Astrocyte (in vitro differentiated cells and primary cell): Measurements from ENCODE around the gene SLAMF7. TPM values are rescaled to one million over a fixed set of nuclear protein-coding genes. Genes with fewer than 3 reads are reported as not detected.

Source experiments
- DNase-seq: peaks from one replicate; pipeline ENCODE4 v3.0.0-alpha.2; 2010; ENCODE audit warnings: low read depth
- FAIRE-seq: peaks from 2 replicates; lab custom pipeline; 2011; peaks lifted over from hg19 to GRCh38; lab: Jason Lieb, UNC
- H2AFZ ChIP-seq: 2 replicates; pipeline ENCODE4 v1.6.0; 2012; ENCODE audit warnings: low read depth, low read length, inconsistent platforms
- H3K27ac ChIP-seq: 2 replicates; pipeline ENCODE4 v1.5.1; 2011; ENCODE audit warnings: low read depth, low read length, inconsistent platforms
- H3K27me3 ChIP-seq: 2 replicates; pipeline ENCODE4 v1.6.0; 2011; ENCODE audit warnings: low read length, inconsistent platforms; ENCODE audit not compliant: insufficient read depth
- H3K36me3 ChIP-seq: 2 replicates; pipeline ENCODE4 v1.5.1; 2011; ENCODE audit warnings: low read length, inconsistent platforms; ENCODE audit not compliant: insufficient read depth
- H3K4me1 ChIP-seq: 2 replicates; pipeline ENCODE4 v1.5.1; 2011; ENCODE audit warnings: low read length, inconsistent platforms; ENCODE audit not compliant: insufficient read depth
- H3K4me2 ChIP-seq: 2 replicates; pipeline ENCODE4 v1.6.0; 2012; ENCODE audit warnings: low read length, inconsistent platforms
- H3K4me3 ChIP-seq: 2 replicates; pipeline ENCODE4 v1.5.1; 2011; ENCODE audit warnings: low read depth, mild to moderate bottlenecking, low read length, inconsistent platforms; ENCODE audit not compliant: insufficient read depth
- H3K79me2 ChIP-seq: 2 replicates; pipeline ENCODE4 v1.6.0; 2012; ENCODE audit warnings: mild to moderate bottlenecking, low read length, inconsistent platforms; ENCODE audit not compliant: insufficient read depth
- H3K9ac ChIP-seq: 2 replicates; pipeline ENCODE4 v1.6.0; 2012; ENCODE audit warnings: mild to moderate bottlenecking, low read length, inconsistent platforms
- H3K9me3 ChIP-seq: 2 replicates; pipeline ENCODE4 v1.5.1; 2012; ENCODE audit warnings: low read depth, mild to moderate bottlenecking, low read length, inconsistent platforms; ENCODE audit not compliant: insufficient read depth
- H4K20me1 ChIP-seq: 2 replicates; pipeline ENCODE4 v1.6.0; 2012; ENCODE audit warnings: low read length, inconsistent platforms; ENCODE audit not compliant: insufficient read depth
- H3K27ac Mint-ChIP-seq: one replicate; pipeline ENCODE4 v1.8.0; 2021; ENCODE audit warnings: mild to moderate bottlenecking, mixed read lengths; ENCODE audit not compliant: unreplicated experiment
- H3K27me3 Mint-ChIP-seq: one replicate; pipeline ENCODE4 v1.8.0; 2021; ENCODE audit warnings: low read depth, mixed read lengths; ENCODE audit not compliant: unreplicated experiment
- H3K36me3 Mint-ChIP-seq: one replicate; pipeline ENCODE4 v1.8.0; 2021; ENCODE audit warnings: low read depth, mixed read lengths; ENCODE audit not compliant: unreplicated experiment
- H3K4me1 Mint-ChIP-seq: one replicate; pipeline ENCODE4 v1.8.0; 2021; ENCODE audit warnings: low read depth, mixed read lengths; ENCODE audit not compliant: unreplicated experiment
- H3K4me3 Mint-ChIP-seq: one replicate; pipeline ENCODE4 v1.8.0; 2021; ENCODE audit warnings: mild to moderate bottlenecking, moderate library complexity, mixed read lengths; ENCODE audit not compliant: unreplicated experiment
- H3K9me3 Mint-ChIP-seq: one replicate; pipeline ENCODE4 v1.8.0; 2021; ENCODE audit warnings: mild to moderate bottlenecking, mixed read lengths; ENCODE audit not compliant: unreplicated experiment
- CTCF ChIP-seq: IDR thresholded peaks from 2 replicates; pipeline ENCODE4 v1.5.1; 2011; ENCODE audit warnings: low read depth, mild to moderate bottlenecking, inconsistent platforms, low read length, moderate library complexity; ENCODE audit not compliant: insufficient read depth
- EZH2 ChIP-seq: IDR thresholded peaks from 2 replicates; pipeline ENCODE4 v1.6.1; 2012; ENCODE audit warnings: mild to moderate bottlenecking, low read length, inconsistent platforms; ENCODE audit not compliant: insufficient read depth
- total RNA-seq: library from RNA; stranded (reverse); gene quantifications from 2 replicates; pipeline ENCODE4 v1.2.1, GENCODE V29; 2021

SLAMF7 gene
- total RNA-seq, 1 donor from 2014 or later, result 0.32 TPM

GRCh38 chr1:160750608-160751007 lies 11.6 kb downstream of the SLAMF7 start:
- no peaks in the 10 kb centered on the region for H4K20me1 ChIP-seq
- Mint-ChIP-seq H3K27me3 (peaks cover 13% of the 10 kb centered on the region), H3K4me1 (peaks cover 21% of the 10 kb centered on the region), H3K9me3 (peaks cover 4% of the 10 kb centered on the region), H3K4me3 (no peak overlapping the region), H3K27ac (no peak overlapping the region), H3K36me3 (no peaks in the 10 kb centered on the region)
- H3K36me3 ChIP-seq, result no peaks in the 10 kb centered on the region
- no peaks in the 10 kb centered on the region for H3K79me2 ChIP-seq
- no peak overlapping the region for H3K4me2 ChIP-seq
- no peak for FAIRE-seq
- no peak overlapping the region for H3K27ac ChIP-seq
- H3K4me3 ChIP-seq, result no peak overlapping the region
- H3K9ac ChIP-seq, result no peak overlapping the region
- no peak for TF ChIP-seq EZH2
- TF ChIP-seq CTCF, result no peak
- DNase-seq, result no peak
- no peaks in the 10 kb centered on the region for H3K9me3 ChIP-seq
- no peak overlapping the region for H2AFZ ChIP-seq
- H3K27me3 ChIP-seq, result no peaks in the 10 kb centered on the region
- H3K4me1 ChIP-seq, result no peaks in the 10 kb centered on the region

- Mint-ChIP-seq H3K36me3 (no peaks in the 10 kb centered on the region), H3K9me3 (peaks cover 7% of the 10 kb centered on the region), H3K4me1 (peaks cover 18% of the 10 kb centered on the region), H3K27me3 (peaks cover 15% of the 10 kb centered on the region), H3K27ac (no peak overlapping the region), H3K4me3 (no peak overlapping the region)
- no peak overlapping the region for H3K4me2 ChIP-seq
- H3K4me3 ChIP-seq, result no peak overlapping the region
- no peaks in the 10 kb centered on the region for H3K4me1 ChIP-seq
- H3K27ac ChIP-seq, result no peak overlapping the region
- no peak overlapping the region for H3K9ac ChIP-seq
- FAIRE-seq (no peak), DNase-seq (no peak)
- no peaks in the 10 kb centered on the region for H3K79me2 ChIP-seq
- no peaks in the 10 kb centered on the region for H3K36me3 ChIP-seq
- no peak overlapping the region for H2AFZ ChIP-seq
- no peaks in the 10 kb centered on the region for H4K20me1 ChIP-seq
- H3K9me3 ChIP-seq, result no peaks in the 10 kb centered on the region
- no peaks in the 10 kb centered on the region for H3K27me3 ChIP-seq
- TF ChIP-seq EZH2, result no peak
- TF ChIP-seq CTCF, result no peak
Measured at GRCh38 chr1:160752406-160752805, 13.4 kb downstream of the SLAMF7 start.

- H3K4me3 ChIP-seq, result no peak overlapping the region
- no peaks in the 10 kb centered on the region for H3K27me3 ChIP-seq
- TF ChIP-seq CTCF (no peak), EZH2 (no peak)
- H3K27ac ChIP-seq, result no peak overlapping the region
- FAIRE-seq (no peak), DNase-seq (no peak)
- H3K4me3 Mint-ChIP-seq, result no peak overlapping the region
- no peaks in the 10 kb centered on the region for H3K36me3 ChIP-seq
- peaks cover 5% of the 10 kb centered on the region for H3K9me3 Mint-ChIP-seq
- no peaks in the 10 kb centered on the region for H3K79me2 ChIP-seq
- H3K27ac Mint-ChIP-seq, result peak overlapping the region; percentile 21
- H3K9me3 ChIP-seq, result no peaks in the 10 kb centered on the region
- peaks cover 15% of the 10 kb centered on the region for H3K27me3 Mint-ChIP-seq
- peaks cover 15% of the 10 kb centered on the region for H3K4me1 Mint-ChIP-seq
- H3K36me3 Mint-ChIP-seq, result no peaks in the 10 kb centered on the region
- no peak overlapping the region for H2AFZ ChIP-seq
- no peak overlapping the region for H3K4me2 ChIP-seq
- no peaks in the 10 kb centered on the region for H4K20me1 ChIP-seq
- H3K4me1 ChIP-seq, result no peaks in the 10 kb centered on the region
- no peak overlapping the region for H3K9ac ChIP-seq
Measured at GRCh38 chr1:160752924-160753323, 13.9 kb downstream of the SLAMF7 start.
